Mesothelial cell of epicardium (in vitro differentiated cells): ENCODE results near the gene PRKAR1B. TPM values are rescaled to one million over a fixed set of nuclear protein-coding genes. Genes with fewer than 3 reads are reported as not detected.

Experiments used
- DNase-seq, 2 experiments: peaks; one replicate each; pipeline ENCODE4 v3.0.0; 2021; ENCODE audit warnings: low spot score in 2 of 2; ENCODE audit not compliant: unreplicated experiment in 2 of 2
- H3K27ac Mint-ChIP-seq: 2 replicates; pipeline ENCODE4 v1.8.0; 2021; ENCODE audit warnings: mixed read lengths
- H3K27me3 Mint-ChIP-seq: 2 replicates; pipeline ENCODE4 v1.8.0; 2021; ENCODE audit warnings: low read depth, mixed read lengths
- H3K36me3 Mint-ChIP-seq: 2 replicates; pipeline ENCODE4 v1.8.0; 2021; ENCODE audit warnings: mixed read lengths
- H3K4me1 Mint-ChIP-seq: 2 replicates; pipeline ENCODE4 v1.8.0; 2021; ENCODE audit warnings: mixed read lengths
- H3K4me3 Mint-ChIP-seq: 2 replicates; pipeline ENCODE4 v1.8.0; 2021; ENCODE audit warnings: mild to moderate bottlenecking, moderate library complexity, mixed read lengths
- H3K9me3 Mint-ChIP-seq: 2 replicates; pipeline ENCODE4 v1.8.0; 2021; ENCODE audit warnings: mixed read lengths
- CTCF ChIP-seq: fragments of 200-600 bp; sonication (generic); IDR thresholded peaks from one replicate; pipeline ENCODE4 v1.5.0; 2021; ENCODE audit warnings: antibody characterized with exemption; ENCODE audit not compliant: unreplicated experiment
- total RNA-seq: library from RNA; stranded (reverse); gene quantifications from 3 replicates; pipeline ENCODE4 v1.2.1, GENCODE V29; 2021

The PRKAR1B gene
- total RNA-seq, 1 donor from 2014 or later: 50.6 TPM

- Mint-ChIP-seq H3K4me3 (no peak overlapping the region), H3K9me3 (no peaks in the 10 kb centered on the region), H3K4me1 (no peaks in the 10 kb centered on the region), H3K27me3 (no peaks in the 10 kb centered on the region), H3K27ac (no peak overlapping the region), H3K36me3 (no peaks in the 10 kb centered on the region)
- DNase-seq: no peak
- TF ChIP-seq CTCF: no peak
Measured at GRCh38 chr7:651032-651728, 75.9 kb downstream of the PRKAR1B start.

GRCh38 chr7:650339-651031, 76.6 kb downstream of the PRKAR1B start:
- DNase-seq: no peak
- no peaks in the 10 kb centered on the region for H3K4me1 Mint-ChIP-seq
- no peaks in the 10 kb centered on the region for H3K9me3 Mint-ChIP-seq
- no peak overlapping the region for H3K4me3 Mint-ChIP-seq
- H3K36me3 Mint-ChIP-seq: no peaks in the 10 kb centered on the region
- no peak for TF ChIP-seq CTCF
- H3K27ac Mint-ChIP-seq: no peak overlapping the region
- no peaks in the 10 kb centered on the region for H3K27me3 Mint-ChIP-seq

- no peak for TF ChIP-seq CTCF
- Mint-ChIP-seq H3K4me3 (no peak overlapping the region), H3K36me3 (peaks cover 13% of the 10 kb centered on the region), H3K9me3 (no peaks in the 10 kb centered on the region), H3K4me1 (no peaks in the 10 kb centered on the region), H3K27ac (no peak overlapping the region), H3K27me3 (no peaks in the 10 kb centered on the region)
- no peak for DNase-seq
Measured at GRCh38 chr7:646951-647350, 80.1 kb downstream of the PRKAR1B start.

- Mint-ChIP-seq H3K9me3 (no peaks in the 10 kb centered on the region), H3K27ac (no peak overlapping the region), H3K27me3 (no peaks in the 10 kb centered on the region), H3K4me1 (no peaks in the 10 kb centered on the region), H3K4me3 (no peak overlapping the region), H3K36me3 (peaks cover 14% of the 10 kb centered on the region)
- no peak for TF ChIP-seq CTCF
- DNase-seq: no peak
Measured at GRCh38 chr7:646487-646886, 80.6 kb downstream of the PRKAR1B start.

GRCh38 chr7:645606-646005, 81.5 kb downstream of the PRKAR1B start:
- peaks cover 18% of the 10 kb centered on the region for H3K36me3 Mint-ChIP-seq
- no peaks in the 10 kb centered on the region for H3K4me1 Mint-ChIP-seq
- no peak for DNase-seq
- no peaks in the 10 kb centered on the region for H3K9me3 Mint-ChIP-seq
- no peaks in the 10 kb centered on the region for H3K27me3 Mint-ChIP-seq
- no peak overlapping the region for H3K27ac Mint-ChIP-seq
- TF ChIP-seq CTCF: no peak
- H3K4me3 Mint-ChIP-seq: no peak overlapping the region
